Keratinocyte (primary cell): ENCODE data around the gene LCOR. TPM values are rescaled to one million over a fixed set of nuclear protein-coding genes. Genes with fewer than 3 reads are reported as not detected.

Source experiments
- DNase-seq: peaks from one replicate; pipeline ENCODE4 v3.0.0-alpha.2; 2011; ENCODE audit warnings: low read depth, missing footprints, low spot score
- FAIRE-seq: peaks from 2 replicates; lab custom pipeline; 2011; peaks lifted over from hg19 to GRCh38; lab: Jason Lieb, UNC
- H2AFZ ChIP-seq: 2 replicates; pipeline ENCODE4 v1.6.0; 2012; ENCODE audit warnings: low read length, control low read depth, inconsistent platforms; ENCODE audit not compliant: control insufficient read depth
- H3K27ac ChIP-seq: 2 replicates; pipeline ENCODE4 v1.5.1; 2011; ENCODE audit warnings: low read length; ENCODE audit not compliant: control insufficient read depth, insufficient read depth
- H3K27me3 ChIP-seq: 3 replicates; pipeline ENCODE4 v1.6.0; 2011; ENCODE audit warnings: low read length; ENCODE audit not compliant: control insufficient read depth, insufficient read depth; ENCODE audit errors: extremely low read depth
- H3K36me3 ChIP-seq, 2 experiments: 2 replicates in 1 of 2; 3 replicates in 1 of 2; pipeline ENCODE4 v1.5.1; 2011; ENCODE audit warnings: low read length in 2 of 2, mild to moderate bottlenecking in 1 of 2; ENCODE audit not compliant: control insufficient read depth in 2 of 2, insufficient read depth in 2 of 2; ENCODE audit errors: extremely low read depth in 1 of 2
- H3K4me1 ChIP-seq: 3 replicates; pipeline ENCODE4 v1.5.1; 2011; ENCODE audit warnings: low read length; ENCODE audit not compliant: control insufficient read depth, insufficient read depth; ENCODE audit errors: extremely low read depth
- H3K4me2 ChIP-seq: 3 replicates; pipeline ENCODE4 v1.6.0; 2011; ENCODE audit warnings: low read depth, low read length; ENCODE audit not compliant: control insufficient read depth, insufficient read depth; ENCODE audit errors: extremely low read depth
- H3K4me3 ChIP-seq, 3 experiments: fragments of 200-600 bp in 1 of 3; sonication (generic) in 1 of 3; 2 replicates in 2 of 3; 3 replicates in 1 of 3; pipeline ENCODE4 v1.5.1; 2011 to 2016; ENCODE audit warnings: low read length in 3 of 3, mild to moderate bottlenecking in 3 of 3, control low read depth in 2 of 3, inconsistent platforms in 1 of 3, low read depth in 1 of 3, mixed read lengths in 1 of 3, mixed run types in 1 of 3, moderate library complexity in 1 of 3; ENCODE audit not compliant: control insufficient read depth in 2 of 3, insufficient read depth in 2 of 3; ENCODE audit errors: extremely low read depth in 1 of 3
- H3K79me2 ChIP-seq: 2 replicates; pipeline ENCODE4 v1.6.0; 2012; ENCODE audit warnings: low read length; ENCODE audit not compliant: control insufficient read depth, insufficient read depth
- H3K9ac ChIP-seq: 3 replicates; pipeline ENCODE4 v1.6.0; 2011; ENCODE audit warnings: low read length; ENCODE audit not compliant: control insufficient read depth, insufficient read depth; ENCODE audit errors: extremely low read depth
- H3K9me1 ChIP-seq: 3 replicates; pipeline ENCODE4 v1.6.0; 2011; ENCODE audit warnings: low read length; ENCODE audit not compliant: control insufficient read depth, insufficient read depth; ENCODE audit errors: extremely low read depth
- H3K9me3 ChIP-seq: 2 replicates; pipeline ENCODE4 v1.5.1; 2012; ENCODE audit warnings: low read depth, low read length; ENCODE audit not compliant: control insufficient read depth
- H4K20me1 ChIP-seq: 3 replicates; pipeline ENCODE4 v1.6.0; 2011; ENCODE audit warnings: low read length; ENCODE audit not compliant: control insufficient read depth, insufficient read depth; ENCODE audit errors: extremely low read depth
- CTCF ChIP-seq, 3 experiments: IDR thresholded peaks in 1 of 3; conservative IDR thresholded peaks in 1 of 3; optimal IDR thresholded peaks in 1 of 3; 2 replicates in 2 of 3; 3 replicates in 1 of 3; pipeline versions ENCODE3 to v1.5.1; 2011; ENCODE audit warnings: low read length in 3 of 3, mild to moderate bottlenecking in 3 of 3, moderate library complexity in 2 of 3, control low read depth in 1 of 3, inconsistent platforms in 1 of 3; ENCODE audit not compliant: insufficient read depth in 2 of 3; ENCODE audit errors: extremely low read depth in 1 of 3
- EZH2 ChIP-seq: IDR thresholded peaks from one replicate; pipeline ENCODE4 v1.6.1; 2012; ENCODE audit warnings: inconsistent platforms, mild to moderate bottlenecking, low read length, moderate library complexity
- dilution Hi-C: fragments of 300-500 bp; cut with MboI; formaldehyde crosslinking; loops from one replicate; pipeline ENCODE4 v1.7.0; 2020; ENCODE audit warnings: low sequenced_read_pairs; ENCODE audit not compliant: extremely low pct_ligation_motif_present
- polyA plus RNA-seq, 5 experiments: library from polyadenylated mRNA; depleted of rRNA in 3 of 5; stranded (reverse) in 3 of 5; stranded (forward) in 1 of 5; unstranded in 1 of 5; fragments of >200 nt; gene quantifications; 1 replicate in 1 of 5; 2 replicates in 3 of 5; 3 replicates in 1 of 5; pipeline versions ENCODE4 v1.2.1 to v1.2.3, GENCODE V29; 2011 to 2012; ENCODE audit warnings: missing spikeins in 2 of 5, low read depth in 1 of 5, low replicate concordance in 1 of 5

Gene LCOR
- polyA plus RNA-seq, 1 donor (not counting 4 experiments of a cell fraction or from before 2014, with no cell fraction given): 11.4 TPM

- no peaks in the 10 kb centered on the region for H3K9me3 ChIP-seq
- H2AFZ ChIP-seq: no peak overlapping the region
- DNase-seq (no peak), FAIRE-seq (peak; percentile 26)
- peaks cover 11% of the 10 kb centered on the region for H3K4me1 ChIP-seq
- H3K36me3 ChIP-seq: no peaks in the 10 kb centered on the region
- no peak overlapping the region for H3K9ac ChIP-seq
- H3K27me3 ChIP-seq: no peaks in the 10 kb centered on the region
- H3K4me2 ChIP-seq: peak overlapping the region; percentile 60
- no peaks in the 10 kb centered on the region for H4K20me1 ChIP-seq
- TF ChIP-seq EZH2: no peak
- no peak for TF ChIP-seq CTCF (optimal IDR thresholded peaks at IDR 0.05 in 1 of 3, IDR thresholded peaks at IDR 0.05 in 1 of 3, conservative IDR thresholded peaks at IDR 0.05 in 1 of 3; ENCODE audit: extremely low read depth in 1 of 3, insufficient read depth in 2 of 3, low read length in 3 of 3)
- no peak overlapping the region for H3K27ac ChIP-seq
- no peaks in the 10 kb centered on the region for H3K9me1 ChIP-seq
- H3K4me3 ChIP-seq: no peak overlapping the region
- no peaks in the 10 kb centered on the region for H3K79me2 ChIP-seq
- dilution Hi-C loops: no loop called here
Measured at GRCh38 chr10:96991313-96991841, 159.3 kb downstream of the LCOR start.

GRCh38 chr10:96992721-96993120, 160.6 kb downstream of the LCOR start:
- dilution Hi-C loops: no loop called here
- Histone ChIP-seq H2AFZ (no peak overlapping the region), H4K20me1 (no peaks in the 10 kb centered on the region), H3K36me3 (no peaks in the 10 kb centered on the region), H3K27ac (no peak overlapping the region), H3K27me3 (no peaks in the 10 kb centered on the region), H3K4me2 (no peak overlapping the region), H3K9ac (no peak overlapping the region), H3K9me1 (no peaks in the 10 kb centered on the region), H3K79me2 (no peaks in the 10 kb centered on the region), H3K9me3 (no peaks in the 10 kb centered on the region), H3K4me1 (peaks cover 11% of the 10 kb centered on the region), H3K4me3 (no peak overlapping the region)
- no peak for TF ChIP-seq CTCF (optimal IDR thresholded peaks at IDR 0.05 in 1 of 3, IDR thresholded peaks at IDR 0.05 in 1 of 3, conservative IDR thresholded peaks at IDR 0.05 in 1 of 3; ENCODE audit: extremely low read depth in 1 of 3, insufficient read depth in 2 of 3, low read length in 3 of 3)
- no peak for TF ChIP-seq EZH2
- FAIRE-seq (no peak), DNase-seq (no peak)
